Activated B cell treated with CpG ODN at 0.5 μM for 24 hours (primary cell): ENCODE results near the gene SCN8A. TPM values are rescaled to one million over a fixed set of nuclear protein-coding genes. Genes with fewer than 3 reads are reported as not detected.

Experiments used
- ATAC-seq: fragments of 200-7000 bp; cut with Tn5 transposase; one replicate; pipeline ENCODE4 v1.10.0; 2021; ENCODE audit warnings: low read depth, mild to moderate bottlenecking, moderate library complexity
- CTCF ChIA-PET: fragments of 350-600 bp; sonication (Branson Sonifier 250); formaldehyde crosslinking; loops from one replicate; lab custom pipeline; 2021; ENCODE audit warnings: antibody characterized with exemption; lab: Charles Lee
- POLR2A ChIA-PET: fragments of 350-600 bp; sonication (Branson Sonifier 250); formaldehyde crosslinking; loops from one replicate; lab custom pipeline; 2021; ENCODE audit warnings: antibody characterized with exemption; lab: Charles Lee
- DNase-seq: peaks from one replicate; pipeline ENCODE4 v3.0.0; 2022
- H3K27ac Mint-ChIP-seq: one replicate; pipeline ENCODE4 v1.8.0; 2020; ENCODE audit warnings: mixed read lengths
- H3K27me3 Mint-ChIP-seq: one replicate; pipeline ENCODE4 v1.8.0; 2021; ENCODE audit warnings: mixed read lengths
- H3K36me3 Mint-ChIP-seq: one replicate; pipeline ENCODE4 v1.8.0; 2021; ENCODE audit warnings: low read depth, mixed read lengths
- H3K4me1 Mint-ChIP-seq: one replicate; pipeline ENCODE4 v1.8.0; 2021; ENCODE audit warnings: mixed read lengths
- H3K4me3 Mint-ChIP-seq: one replicate; pipeline ENCODE4 v1.8.0; 2020; ENCODE audit warnings: mild to moderate bottlenecking, mixed read lengths
- H3K9me3 Mint-ChIP-seq: one replicate; pipeline ENCODE4 v1.8.0; 2020; ENCODE audit warnings: mixed read lengths
- CTCF ChIP-seq: fragments of 200-600 bp; IDR thresholded peaks from one replicate; pipeline ENCODE4 v1.8.0; 2022; ENCODE audit warnings: antibody characterized with exemption, mild to moderate bottlenecking
- intact Hi-C: fragments of 100-400 bp; cut with micrococcal nuclease; formaldehyde crosslinking; loops from one replicate; pipeline ENCODE4 v1.15.1; 2024
- total RNA-seq: library from RNA; stranded (reverse); gene quantifications from 2 replicates; pipeline ENCODE4 v1.2.3, GENCODE V29; 2022

SCN8A gene
- total RNA-seq, 1 donor from 2014 or later: 0.86 TPM

DNA sequence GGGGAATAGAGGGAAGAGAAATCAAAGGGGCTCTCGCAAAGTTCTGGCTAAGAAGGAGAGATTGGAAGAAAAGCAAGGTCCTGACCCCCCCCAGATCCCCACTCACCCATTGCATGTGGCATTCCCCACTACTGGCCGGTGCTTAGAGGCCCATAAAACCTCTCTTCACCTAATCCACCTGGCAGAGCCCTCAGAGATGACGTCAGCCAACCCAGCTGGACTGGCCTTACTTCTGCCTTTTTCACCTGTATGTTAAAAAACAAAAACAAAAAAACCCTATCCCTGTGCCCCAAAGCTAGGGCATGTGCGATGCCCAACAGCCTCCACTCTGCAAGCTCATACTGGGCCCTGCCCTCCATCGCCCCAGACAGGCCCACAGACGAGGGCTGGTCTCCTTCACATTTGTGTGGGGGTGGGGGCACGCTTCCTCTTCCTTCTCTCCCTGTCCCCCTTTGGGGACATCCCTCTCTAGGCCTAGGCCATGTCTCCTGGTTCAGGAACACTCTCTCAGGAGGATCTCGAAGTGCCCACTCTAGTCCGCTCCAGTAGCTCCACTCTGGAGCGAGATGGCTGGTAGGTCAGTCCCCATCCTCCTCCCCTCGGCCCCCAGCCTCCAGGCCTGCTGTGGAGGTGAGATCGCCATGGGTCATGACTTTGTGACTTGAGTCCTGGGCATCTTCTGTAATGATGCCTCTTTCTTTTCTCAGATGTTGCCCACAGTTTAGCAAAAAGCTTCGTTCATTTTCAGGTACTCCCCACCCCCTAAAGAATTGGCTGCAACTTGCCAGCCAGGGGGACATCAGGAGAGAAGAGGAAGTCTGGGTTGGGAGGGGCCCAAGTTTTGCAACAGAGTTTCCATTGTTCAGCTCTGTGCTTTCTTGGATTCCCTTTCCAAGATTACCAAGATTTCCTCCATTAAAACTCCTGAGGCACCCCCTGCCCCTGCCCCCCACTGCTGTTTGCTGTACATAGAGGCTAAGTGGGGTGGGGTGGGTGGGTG is 220.5 kb downstream of the SCN8A start:
- Mint-ChIP-seq H3K9me3 (no peaks in the 10 kb centered on the region), H3K27me3 (peaks cover 50% of the 10 kb centered on the region), H3K36me3 (no peaks in the 10 kb centered on the region), H3K4me1 (peaks cover 10% of the 10 kb centered on the region), H3K27ac (no peak overlapping the region), H3K4me3 (no peak overlapping the region)
- ATAC-seq: no peak
- CTCF ChIA-PET: no interaction called here
- no peak for TF ChIP-seq CTCF
- no peak for DNase-seq
- intact Hi-C loops: loop anchor here (5.0 kb wide), 1 partner anchor 61 kb away; no protein-coding TSS in a partner anchor
- POLR2A ChIA-PET: no interaction called here

GRCh38 chr12:51812871-51813270 is 221.8 kb downstream of the SCN8A start:
- peaks cover 10% of the 10 kb centered on the region for H3K4me1 Mint-ChIP-seq
- no peak overlapping the region for H3K27ac Mint-ChIP-seq
- ChIA-PET POLR2A (no interaction called here), CTCF (interaction anchor here (0.9 kb wide), 1 partner anchor 62 kb away, joined by 3 read pairs; no protein-coding TSS in a partner anchor)
- H3K36me3 Mint-ChIP-seq: no peaks in the 10 kb centered on the region
- peaks cover 49% of the 10 kb centered on the region for H3K27me3 Mint-ChIP-seq
- DNase-seq (no peak), ATAC-seq (no peak)
- TF ChIP-seq CTCF: no peak
- peak overlapping the region; percentile 48 for H3K4me3 Mint-ChIP-seq
- intact Hi-C loops: loop anchor here (5.0 kb wide), 1 partner anchor 59 kb away; no protein-coding TSS in a partner anchor
- H3K9me3 Mint-ChIP-seq: no peaks in the 10 kb centered on the region

GRCh38 chr12:51813931-51814310 is 222.9 kb downstream of the SCN8A start:
- H3K27me3 Mint-ChIP-seq: peaks cover 46% of the 10 kb centered on the region
- DNase-seq: no peak
- no peaks in the 10 kb centered on the region for H3K36me3 Mint-ChIP-seq
- no peak overlapping the region for H3K27ac Mint-ChIP-seq
- no peak for TF ChIP-seq CTCF
- no peak for ATAC-seq
- peak overlapping the region; percentile 48 for H3K4me3 Mint-ChIP-seq
- H3K9me3 Mint-ChIP-seq: no peaks in the 10 kb centered on the region
- H3K4me1 Mint-ChIP-seq: peaks cover 10% of the 10 kb centered on the region
- intact Hi-C loops: loop anchor here (2.0 to 5.0 kb wide), 2 partner anchors 58 to 389 kb away; partner anchors contain the start of gene SLC4A8
- ChIA-PET CTCF (interaction anchor here (0.7 to 0.9 kb wide), 2 partner anchors 61 to 1027 kb away, joined by 4 to 6 read pairs; no protein-coding TSS in a partner anchor), POLR2A (interaction anchor here (0.6 kb wide), 2 partner anchors 424 to 795 kb away, joined by 3 to 6 read pairs; no protein-coding TSS in a partner anchor)

- peak overlapping the region; percentile 66 for H3K4me3 Mint-ChIP-seq
- no peak overlapping the region for H3K27ac Mint-ChIP-seq
- intact Hi-C loops: loop anchor here (2.0 to 5.0 kb wide), 2 partner anchors 58 to 390 kb away; partner anchors contain the start of gene SLC4A8
- TF ChIP-seq CTCF: no peak
- H3K9me3 Mint-ChIP-seq: no peaks in the 10 kb centered on the region
- H3K36me3 Mint-ChIP-seq: no peaks in the 10 kb centered on the region
- DNase-seq: peak; percentile 64
- peaks cover 42% of the 10 kb centered on the region for H3K27me3 Mint-ChIP-seq
- H3K4me1 Mint-ChIP-seq: peaks cover 5% of the 10 kb centered on the region
- CTCF ChIA-PET: interaction anchor here (0.9 to 1.1 kb wide), 2 partner anchors 10 to 61 kb away, joined by 3 to 6 read pairs; no protein-coding TSS in a partner anchor
- peak; percentile 88 for ATAC-seq
- POLR2A ChIA-PET: interaction anchor here (0.6 kb wide), 1 partner anchor 425 kb away, joined by 6 read pairs; no protein-coding TSS in a partner anchor
These were observed 223.5 kb downstream of the SCN8A start for GRCh38 chr12:51814311-51815088.
